HS-5 (cell line): ENCODE results near the gene MARCHF2.

Source experiments
- DNase-seq: peaks from one replicate; pipeline ENCODE4 v3.0.0-alpha.2; 2012; ENCODE audit warnings: low read depth

Gene MARCHF2

DNA sequence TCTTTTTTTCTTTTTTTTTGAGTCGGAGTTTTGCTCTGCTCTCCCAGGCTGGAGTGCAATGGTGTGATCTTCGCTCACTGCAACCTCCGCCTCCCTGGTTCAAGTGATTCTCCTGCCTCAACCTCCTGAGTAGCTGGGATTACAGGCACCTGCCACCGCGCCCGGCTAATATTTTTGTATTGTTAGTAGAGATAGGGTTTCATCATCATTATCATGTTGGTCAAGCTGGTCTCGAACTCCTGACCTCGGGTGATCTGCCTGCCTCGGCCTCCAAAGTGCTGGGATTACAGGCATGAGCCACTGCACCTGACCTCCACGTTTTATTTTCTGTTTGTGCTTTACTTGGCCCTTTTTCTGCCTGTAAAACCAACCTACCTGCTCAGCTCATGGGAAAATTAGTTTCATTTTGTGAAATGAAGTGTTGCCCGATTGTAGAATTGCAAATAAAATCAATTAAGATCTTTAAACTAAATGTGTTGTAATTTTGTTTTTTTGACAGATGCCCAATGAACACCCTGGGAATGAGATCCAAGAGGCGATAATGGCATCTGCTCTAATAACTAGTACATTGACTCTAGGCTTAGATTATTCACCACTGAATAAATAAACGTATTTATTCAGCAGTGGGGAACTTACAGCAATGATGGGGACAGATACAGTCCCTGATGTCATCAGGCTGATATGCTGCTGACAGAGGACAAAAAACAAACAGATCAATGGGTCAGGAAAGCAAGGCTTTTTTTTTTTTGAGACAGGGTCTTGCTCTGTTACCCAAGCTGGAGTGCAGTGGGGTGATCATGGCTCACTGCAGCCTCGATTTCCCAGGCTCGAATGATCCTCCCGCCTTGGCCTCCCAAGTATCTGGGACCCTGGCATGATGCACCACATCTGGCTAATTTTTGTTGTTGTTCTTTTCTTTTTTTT is 25.2 kb upstream of the MARCHF2 start:
- no peak for DNase-seq

DNA sequence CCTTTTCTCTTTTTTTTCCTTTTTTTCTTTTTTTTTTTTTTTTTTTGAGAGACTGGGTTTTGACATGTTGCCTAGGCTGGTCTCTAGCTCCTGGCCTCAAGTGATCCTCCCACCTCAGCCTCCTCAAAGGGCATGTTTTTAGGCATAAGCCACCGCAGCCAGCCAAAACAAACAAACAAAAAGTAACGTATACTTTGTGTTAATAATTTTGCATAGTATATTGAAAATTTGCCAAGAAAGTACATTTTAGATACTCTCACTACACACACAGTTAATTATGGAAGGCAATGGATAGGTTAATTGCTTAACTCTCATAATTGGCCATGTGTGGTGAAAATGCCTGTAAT is 24.5 kb upstream of the MARCHF2 start:
- DNase-seq, result no peak

DNA sequence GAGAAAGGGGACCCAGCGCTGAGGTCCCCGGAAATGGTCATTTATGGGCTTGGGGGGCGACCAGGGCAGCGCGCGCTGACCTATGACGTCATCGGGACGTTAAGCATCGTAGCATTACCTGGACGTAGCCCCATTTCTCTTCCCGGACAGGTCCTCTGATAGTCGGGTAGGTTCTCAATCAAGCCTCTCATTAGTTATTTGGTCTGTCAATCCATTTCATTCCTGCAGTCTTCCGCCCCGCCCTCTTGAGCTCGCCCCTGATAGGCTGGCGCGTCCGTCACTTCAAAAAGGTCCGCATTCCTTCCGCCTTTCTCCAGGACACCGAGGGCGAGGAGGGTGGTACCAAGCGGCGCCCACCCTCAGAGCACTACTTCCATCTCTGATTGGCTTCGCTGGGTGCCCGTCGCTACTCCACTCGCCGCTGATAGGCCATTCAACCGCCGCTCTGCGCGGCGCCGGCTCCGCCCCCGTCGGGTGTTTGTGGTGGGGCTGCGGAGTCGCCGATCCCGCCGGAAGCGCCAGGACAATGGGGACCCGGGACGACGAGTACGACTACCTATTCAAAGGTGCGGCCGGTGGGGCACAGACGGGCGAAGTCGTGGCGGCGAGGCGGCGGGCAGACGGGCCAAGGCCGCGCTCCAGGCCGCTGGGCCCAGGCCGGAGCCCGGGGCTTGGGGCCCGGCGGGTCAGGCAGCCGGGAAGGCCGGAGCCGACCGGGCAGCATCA is 23.1 kb upstream of the MARCHF2 start, which contains the start of gene RAB11B:
Gene RAB11B, plus strand, starts transcription at position 470 of the 726 bp plus-strand sequence. Its CDS starts 57 bp downstream, at position 527.
- peak; percentile 99 for DNase-seq

DNA sequence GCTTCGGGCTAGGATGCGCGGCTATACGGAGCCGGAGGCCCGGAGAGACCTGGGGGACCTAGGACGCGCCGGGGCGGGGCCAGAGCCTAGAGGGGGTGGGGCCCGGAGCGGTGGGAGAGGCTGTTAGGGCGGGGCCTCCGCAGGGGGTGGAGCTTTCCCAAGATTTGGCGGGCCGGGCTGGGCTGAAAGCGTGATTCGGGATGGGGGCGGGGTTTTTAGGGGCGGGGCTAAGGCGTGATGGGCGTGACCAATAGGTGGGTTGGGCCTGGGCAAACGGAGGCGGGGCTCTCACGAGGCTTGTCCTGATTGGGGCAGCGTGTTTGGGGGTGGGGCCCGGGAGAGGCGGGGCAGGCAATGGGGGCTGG is 22.5 kb upstream of the MARCHF2 start:
- peak; percentile 58 for DNase-seq

DNA sequence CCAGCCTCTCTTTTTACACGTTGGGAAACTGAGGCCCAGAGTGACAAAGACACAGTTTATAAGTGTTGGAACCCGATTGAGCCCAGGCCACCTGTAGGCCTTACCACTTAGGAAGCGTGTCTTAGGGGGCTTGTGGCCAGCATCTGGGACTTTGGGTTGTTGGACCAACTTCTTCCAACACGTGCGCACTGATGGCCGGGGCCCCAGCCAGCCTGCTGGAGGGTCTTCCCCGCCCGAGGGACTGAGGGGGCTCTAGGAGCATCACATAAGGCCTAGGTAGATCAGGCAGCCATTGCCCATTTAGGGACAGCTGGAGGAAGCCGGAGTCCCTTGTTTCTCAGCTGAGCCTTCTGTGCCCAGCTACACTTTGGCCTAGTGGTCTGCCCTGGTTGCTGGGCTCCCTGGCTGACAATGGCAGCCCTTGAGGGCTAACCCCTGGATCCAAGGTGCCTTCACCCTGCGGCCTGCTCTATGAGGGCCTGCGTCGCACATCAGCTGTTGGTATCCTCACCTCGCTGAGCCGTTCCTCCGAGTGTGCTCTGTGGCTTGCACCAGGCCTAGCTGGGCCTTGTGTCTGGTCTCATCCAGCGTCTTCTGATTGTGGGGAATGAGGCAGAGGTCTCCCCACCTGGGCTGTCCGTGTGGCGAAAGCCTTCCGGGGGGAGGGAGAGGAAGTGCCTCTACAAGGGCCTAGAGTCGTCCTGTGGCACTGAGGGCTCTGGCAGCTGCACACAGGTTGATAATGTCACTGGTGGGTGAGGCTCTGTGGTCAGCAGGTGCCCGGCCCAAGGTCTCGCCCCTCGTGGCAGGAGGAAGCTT is 21.7 kb upstream of the MARCHF2 start:
- DNase-seq, result no peak

DNA sequence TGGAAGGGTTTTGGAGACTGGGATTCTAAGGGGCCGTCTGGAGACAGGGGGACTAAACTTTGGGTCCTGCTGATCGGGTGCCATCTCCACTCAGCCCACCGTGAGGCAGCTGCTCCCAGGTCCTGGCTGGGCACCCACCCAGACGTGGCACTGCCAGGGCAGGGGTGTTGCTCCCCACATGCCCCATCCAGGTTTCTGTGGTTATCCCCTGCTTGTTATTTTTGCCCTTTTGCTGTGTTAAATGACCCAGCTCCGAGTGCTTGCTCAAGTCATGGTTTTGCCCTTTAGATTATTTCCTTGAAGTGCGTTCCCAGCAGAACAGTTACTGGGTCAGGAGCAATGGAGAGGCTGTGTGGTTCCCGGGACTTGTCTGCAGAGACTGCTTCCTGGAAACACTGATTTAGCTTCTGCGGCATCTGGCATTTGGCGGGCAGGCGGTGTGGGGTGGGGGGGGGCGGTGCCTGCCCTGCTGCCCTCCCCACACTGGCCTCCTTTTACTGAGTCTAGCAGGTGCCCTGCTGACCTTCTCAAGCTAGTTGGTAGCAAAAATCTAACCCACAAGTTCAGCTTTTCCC is 21.0 kb upstream of the MARCHF2 start:
- no peak for DNase-seq

DNA sequence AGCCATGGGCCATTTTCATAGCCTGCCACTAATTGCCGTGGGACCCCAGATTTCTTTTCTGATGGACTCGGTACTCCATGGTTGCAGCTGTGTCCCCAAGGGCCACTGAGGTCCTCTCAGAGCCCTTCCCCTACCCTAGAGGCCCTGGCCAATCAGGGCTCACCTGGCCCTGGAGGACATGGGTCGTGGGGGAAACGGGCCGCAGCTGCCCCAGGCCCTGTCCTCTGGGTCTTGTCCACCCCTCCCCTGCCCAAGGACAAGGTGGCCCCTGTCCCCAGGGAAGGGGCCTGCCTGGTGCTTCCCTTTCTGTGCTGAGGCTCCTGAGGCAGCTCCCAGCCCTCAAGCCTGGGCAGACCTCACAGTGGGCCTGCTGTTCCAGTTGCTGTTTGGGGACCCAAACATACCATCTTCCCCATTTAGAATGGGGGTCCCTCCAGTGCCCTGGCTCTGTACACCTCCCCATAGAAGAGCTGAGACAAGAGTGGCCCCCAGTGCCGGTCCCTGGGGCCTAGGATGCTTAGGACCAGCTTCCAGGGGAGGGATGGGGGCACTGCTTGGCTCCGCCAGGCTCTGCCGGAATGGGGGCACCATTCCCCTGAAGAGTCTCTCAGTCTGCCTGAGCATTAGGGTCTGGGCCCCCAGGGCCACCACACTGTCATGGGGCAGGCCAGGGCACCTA is 19.8 kb upstream of the MARCHF2 start:
- DNase-seq, result no peak

DNA sequence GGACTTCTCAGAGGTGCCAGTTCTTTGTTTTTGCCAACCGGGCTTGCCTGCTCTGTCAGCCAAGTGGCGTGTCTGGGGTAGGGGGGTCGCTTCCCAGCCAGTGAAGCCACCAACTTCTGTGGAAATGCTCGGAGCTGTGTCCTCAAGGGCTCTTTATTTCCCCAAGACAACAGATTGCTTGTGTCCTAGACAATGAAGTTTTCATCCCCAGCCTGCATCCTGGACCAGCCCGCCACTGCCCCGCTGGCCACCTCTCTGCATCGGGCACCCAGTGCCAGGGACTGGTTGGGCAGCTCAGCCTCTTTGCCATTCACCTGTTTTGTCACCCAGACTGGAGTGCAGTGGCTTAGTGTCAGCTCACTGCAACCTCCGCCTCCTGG is 19.2 kb upstream of the MARCHF2 start:
- DNase-seq, result no peak

DNA sequence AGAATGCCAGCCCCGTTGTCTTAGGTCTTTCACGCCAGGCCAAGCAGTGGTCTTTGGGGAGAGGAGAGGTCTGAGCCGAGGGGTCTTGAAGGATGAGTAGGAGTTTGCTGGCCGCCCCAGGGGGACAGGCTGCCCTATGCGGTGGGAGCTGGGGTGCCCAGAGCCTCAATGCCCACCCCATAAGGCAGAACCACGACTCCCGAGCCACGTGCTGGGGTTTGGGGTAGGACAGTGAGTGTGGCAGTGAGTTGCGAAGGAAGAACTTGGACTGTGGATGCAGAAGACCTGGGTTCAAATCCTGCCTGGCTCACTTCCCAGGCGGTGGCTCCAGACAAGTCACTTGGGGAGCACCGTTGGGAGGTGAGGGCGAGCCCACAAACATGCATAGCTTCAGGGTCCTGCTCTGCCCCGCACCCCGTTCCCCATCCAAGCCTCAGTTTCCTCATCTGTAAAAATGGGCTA is 17.5 kb upstream of the MARCHF2 start:
- DNase-seq, result no peak

DNA sequence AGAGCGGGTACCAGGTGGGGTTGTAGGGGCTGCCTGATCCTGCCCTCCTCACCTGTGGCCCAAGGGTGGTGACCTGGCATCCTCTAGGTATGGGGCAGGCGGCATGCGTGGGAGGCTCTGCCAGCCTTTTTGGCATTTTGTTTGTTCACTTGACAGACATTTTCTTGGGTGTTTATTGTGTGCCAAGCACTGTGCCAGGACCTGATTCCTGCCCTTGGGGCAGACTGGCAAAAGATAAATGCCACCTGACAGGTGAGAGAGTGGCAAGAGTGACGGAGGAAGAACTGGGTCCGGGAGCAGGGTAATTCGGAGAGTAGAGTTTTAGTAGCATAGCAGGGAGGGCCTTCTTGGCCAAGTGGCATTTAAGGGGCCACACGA is 16.9 kb upstream of the MARCHF2 start:
- DNase-seq, result no peak

DNA sequence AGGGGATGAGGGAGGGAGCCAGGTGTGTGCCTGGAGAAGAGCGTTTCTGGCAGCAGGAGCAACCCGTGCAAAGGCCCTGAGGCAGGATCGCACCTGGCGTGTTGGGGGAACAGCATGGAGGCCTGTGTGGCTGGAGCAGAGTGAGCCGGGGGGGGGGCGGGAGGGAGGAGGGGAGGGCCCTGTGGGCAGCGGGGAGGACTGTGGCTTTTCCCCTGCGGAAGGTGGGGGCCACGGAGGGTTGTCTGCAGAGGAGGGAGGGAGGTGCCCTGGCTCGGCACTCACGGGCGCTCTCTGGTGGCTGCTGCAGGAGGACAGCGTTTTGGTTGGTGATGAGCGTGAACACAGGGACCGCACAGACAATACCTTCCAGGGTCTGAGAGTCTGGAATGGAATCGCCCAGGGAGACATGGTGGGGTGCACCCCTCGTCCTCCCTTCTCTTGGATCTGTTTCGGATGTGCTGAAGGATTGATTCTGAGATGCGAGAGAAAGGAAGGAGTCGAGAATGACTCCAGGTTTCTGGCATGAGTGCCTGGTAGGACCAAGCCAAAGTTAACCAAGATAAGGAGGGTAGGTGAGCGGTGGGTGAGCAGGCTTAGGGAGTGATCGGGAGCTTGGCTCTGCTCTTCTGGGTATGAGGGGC is 16.4 kb upstream of the MARCHF2 start:
- DNase-seq, result no peak

DNA sequence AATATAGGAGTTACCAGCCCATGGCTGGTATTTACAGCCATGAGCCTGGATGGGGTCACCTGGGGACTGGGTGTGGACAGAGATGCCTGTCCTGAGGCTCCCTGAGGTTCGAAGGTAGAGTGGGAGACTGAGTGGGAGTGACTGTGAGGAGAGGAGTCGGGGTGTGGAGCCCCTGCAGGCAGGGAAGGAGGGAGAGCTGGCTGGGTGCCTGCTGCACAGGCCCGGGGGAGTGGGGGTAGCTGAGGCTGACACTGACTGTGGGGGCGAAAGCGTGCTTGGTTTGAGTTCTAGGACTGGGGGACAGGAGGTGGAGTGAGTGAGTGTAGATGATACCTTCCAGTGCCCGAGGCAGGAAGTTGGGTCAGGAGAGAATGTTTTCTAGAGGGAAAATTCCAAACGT is 15.8 kb upstream of the MARCHF2 start:
- DNase-seq, result no peak

DNA sequence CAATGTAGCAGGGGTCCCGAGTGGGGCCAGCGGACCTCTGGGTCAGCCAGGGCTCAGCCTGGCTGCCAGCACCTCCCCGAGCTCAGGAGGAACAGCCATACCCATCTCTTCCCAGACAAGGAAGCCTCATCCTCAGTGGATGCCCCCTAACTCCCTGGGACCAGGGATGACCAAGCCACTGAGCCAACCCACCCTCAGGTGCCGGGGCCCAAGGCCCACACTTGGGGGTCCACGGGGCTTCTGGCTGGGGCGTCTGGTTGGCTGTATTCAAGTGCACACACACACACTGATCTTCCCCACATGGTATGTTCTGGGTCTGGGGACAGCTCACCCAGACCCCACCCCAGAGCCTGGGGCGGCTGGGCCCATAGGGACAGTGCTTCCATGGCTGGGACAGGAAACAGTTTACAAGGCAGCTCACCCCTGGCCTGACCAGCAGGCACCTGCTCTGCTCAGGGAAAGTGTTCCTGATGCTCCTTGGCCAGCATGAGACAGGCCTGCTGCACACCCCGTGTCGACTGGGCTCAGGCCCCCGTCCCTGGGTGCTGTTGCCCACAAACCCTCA is 15.3 kb upstream of the MARCHF2 start:
- no peak for DNase-seq

DNA sequence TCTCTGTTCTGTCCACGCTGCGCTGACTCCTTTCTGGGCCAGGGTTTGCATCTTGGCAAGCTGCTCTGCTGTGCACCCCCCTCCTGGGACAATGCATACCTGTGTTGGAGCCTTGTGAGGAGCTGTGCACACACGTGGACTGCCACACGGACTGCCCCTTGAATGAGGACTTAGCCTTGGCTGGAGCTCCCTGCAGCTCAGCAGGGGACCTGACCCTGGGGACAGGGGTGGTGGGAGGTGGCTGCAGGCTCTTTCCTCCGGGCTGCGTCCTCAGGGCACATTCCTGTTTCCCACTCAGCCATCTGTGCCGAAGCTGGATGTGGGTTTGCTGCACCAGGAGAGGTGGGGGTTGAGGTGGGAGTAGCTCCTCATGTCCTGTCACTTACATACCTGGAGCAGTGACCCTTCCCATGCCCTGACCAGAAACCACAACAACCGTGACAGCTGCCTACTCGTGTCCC is 14.8 kb upstream of the MARCHF2 start:
- DNase-seq, result no peak

DNA sequence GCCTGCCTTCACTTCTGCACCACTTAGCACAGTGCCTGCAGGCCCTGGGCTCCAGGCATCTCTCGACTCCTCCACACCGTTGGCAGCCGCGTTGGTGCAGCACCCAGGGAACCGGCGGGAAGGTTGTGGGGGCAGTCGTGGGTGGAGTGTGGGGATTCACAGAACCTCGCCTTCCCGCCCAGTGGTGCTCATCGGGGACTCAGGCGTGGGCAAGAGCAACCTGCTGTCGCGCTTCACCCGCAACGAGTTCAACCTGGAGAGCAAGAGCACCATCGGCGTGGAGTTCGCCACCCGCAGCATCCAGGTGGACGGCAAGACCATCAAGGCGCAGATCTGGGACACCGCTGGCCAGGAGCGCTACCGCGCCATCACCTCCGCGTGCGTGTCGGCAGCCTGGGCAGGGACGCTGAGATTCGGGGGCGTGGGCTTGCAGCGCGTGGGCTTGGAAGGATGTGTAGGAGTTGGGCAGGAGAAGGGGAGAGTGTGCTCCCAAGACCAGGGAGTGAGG is 13.4 kb upstream of the MARCHF2 start:
- DNase-seq, result no peak

DNA sequence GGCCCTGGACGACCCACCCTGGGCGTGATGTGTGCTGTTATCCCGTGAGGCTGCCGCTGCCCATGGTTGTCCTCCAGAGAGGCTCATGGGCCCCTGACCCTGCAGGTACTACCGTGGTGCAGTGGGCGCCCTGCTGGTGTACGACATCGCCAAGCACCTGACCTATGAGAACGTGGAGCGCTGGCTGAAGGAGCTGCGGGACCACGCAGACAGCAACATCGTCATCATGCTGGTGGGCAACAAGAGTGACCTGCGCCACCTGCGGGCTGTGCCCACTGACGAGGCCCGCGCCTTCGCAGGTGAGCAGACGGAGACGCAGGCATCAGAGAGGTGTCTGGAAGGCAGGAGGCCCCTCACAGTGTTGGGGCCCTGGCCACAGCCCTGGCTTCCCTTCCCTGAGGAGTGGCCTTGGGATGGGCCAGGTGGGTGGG is 11.1 kb upstream of the MARCHF2 start:
- no peak for DNase-seq

DNA sequence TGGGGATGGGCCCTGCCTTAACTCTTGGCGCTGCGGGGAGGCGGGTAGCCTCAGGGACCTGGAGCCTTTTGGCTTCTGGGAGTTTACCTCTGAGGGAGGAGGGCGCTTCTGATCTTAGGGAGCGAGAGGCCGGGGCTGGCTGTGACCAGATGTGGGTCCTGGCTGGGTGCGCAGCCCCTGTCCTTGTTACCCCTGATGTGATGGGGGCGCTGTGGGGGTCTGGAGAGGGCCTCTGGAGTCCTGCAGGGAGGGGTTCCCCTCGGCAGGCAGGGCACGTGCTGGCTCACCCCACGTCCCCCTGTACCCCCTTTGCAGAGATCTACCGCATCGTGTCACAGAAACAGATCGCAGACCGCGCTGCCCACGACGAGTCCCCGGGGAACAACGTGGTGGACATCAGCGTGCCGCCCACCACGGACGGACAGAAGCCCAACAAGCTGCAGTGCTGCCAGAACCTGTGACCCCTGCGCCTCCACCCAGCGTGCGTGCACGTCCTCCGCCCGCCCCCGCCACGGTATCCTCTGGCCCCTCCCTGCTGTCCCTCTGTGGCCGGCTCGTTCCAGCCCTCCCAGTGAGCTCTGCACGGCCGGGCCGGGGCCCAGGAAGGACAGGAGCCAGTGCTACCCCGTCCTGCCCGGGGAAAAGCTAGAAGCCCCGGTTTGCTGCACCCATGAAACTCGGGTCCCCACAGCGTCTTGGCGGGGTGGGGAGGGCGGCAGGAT is 9.8 kb upstream of the MARCHF2 start:
- no peak for DNase-seq

DNA sequence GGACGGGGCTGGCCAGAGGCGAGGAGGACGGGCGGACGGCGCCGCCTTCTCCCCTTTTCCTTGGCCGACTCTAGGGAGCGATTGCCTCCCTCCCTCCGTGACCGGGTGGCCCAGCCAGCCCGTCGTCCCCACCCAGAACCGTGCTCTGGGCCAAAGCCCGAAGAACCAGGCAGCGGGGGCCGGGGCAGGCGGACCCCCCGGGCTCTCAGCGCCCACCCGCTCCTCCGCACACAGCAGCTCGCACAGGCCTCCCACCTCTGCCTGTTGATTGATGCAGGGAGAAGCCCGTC is 9.3 kb upstream of the MARCHF2 start:
- DNase-seq, result no peak

DNA sequence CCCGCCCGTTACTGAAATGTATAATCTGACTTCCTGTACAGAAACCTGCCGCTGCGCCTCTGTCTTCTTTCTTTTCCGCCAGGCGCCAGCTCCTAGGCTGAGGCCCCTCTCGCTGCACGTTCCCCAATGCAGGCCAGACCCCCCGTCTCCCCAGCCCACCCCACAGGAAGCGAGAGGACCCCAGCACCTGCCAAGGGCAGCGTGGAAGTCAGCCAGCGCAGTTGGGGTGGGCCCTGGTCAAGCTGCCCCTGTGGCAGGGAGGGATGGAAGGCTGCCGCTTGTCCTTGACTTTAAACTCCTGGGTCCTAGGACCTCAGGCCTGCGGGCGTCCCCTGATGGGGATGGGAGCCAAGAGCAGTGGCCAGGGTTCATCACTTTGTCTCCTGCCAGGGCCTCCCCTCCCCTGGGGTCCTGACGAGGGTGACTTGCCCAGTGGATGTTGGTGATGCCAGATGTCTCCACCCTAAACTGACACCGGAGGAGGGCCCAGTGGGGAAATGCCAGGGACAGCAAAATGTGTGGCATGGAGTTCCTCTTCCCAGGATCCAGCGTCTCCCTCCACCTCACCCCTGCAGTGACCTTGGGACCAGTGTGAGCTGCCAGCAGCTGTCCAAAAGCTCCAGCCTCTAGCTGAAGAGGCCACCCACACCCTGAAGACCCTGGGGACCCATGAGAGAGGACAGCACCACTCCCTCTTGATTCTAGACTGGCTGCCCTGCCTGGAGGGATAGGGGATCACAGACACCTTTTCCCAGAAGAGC is 8.5 kb upstream of the MARCHF2 start:
- no peak for DNase-seq
